ENCODE measurements around the gene B4GALT2.

B4GALT2 gene

DNA sequence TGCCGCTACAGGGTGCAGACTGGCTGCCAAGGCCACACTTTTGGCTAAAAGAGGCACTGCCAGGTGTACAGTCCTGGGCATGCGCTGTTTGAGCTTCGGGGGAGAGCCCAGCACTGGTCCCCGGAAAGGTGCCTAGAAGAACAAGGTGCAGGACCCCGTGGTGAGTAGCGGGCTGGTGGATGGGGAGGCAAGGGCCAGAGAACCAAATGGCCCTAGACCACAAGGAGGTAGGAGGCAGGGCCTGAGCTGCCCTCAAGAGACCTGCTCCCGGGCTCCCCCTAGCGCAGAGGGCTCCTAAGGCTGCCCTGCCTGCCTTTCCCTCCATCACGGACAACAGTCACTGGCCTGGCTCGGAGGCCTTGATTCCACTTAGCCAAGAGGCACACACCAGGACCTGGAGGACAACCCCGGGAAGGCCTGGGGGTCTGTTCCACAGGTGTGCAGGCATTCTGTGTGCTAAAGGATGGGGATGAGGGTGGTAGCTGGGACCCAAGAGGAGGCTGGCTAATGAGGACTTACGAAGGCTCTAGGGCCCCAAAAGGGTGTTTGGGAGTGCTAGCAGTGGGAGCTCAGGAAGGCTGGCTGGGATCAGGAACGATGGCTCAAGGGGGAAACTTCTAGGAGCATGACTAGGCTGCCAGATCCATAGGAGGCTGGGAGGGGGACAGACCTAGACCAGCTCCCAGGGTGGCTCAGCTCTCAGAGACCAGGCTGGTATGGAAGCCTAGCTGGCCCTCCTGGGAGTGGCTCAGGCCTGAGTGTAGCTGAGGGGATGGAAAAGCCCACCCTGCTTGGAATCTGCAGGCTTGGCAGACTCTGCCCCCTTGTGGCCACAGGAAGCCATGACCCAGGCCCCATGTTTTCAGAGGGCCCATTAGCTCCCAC is 44.7 kb upstream of the B4GALT2 start:
- TF ChIP-seq, protein P1, sequence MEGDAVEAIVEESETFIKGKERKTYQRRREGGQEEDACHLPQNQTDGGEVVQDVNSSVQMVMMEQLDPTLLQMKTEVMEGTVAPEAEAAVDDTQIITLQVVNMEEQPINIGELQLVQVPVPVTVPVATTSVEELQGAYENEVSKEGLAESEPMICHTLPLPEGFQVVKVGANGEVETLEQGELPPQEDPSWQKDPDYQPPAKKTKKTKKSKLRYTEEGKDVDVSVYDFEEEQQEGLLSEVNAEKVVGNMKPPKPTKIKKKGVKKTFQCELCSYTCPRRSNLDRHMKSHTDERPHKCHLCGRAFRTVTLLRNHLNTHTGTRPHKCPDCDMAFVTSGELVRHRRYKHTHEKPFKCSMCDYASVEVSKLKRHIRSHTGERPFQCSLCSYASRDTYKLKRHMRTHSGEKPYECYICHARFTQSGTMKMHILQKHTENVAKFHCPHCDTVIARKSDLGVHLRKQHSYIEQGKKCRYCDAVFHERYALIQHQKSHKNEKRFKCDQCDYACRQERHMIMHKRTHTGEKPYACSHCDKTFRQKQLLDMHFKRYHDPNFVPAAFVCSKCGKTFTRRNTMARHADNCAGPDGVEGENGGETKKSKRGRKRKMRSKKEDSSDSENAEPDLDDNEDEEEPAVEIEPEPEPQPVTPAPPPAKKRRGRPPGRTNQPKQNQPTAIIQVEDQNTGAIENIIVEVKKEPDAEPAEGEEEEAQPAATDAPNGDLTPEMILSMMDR (IDR thresholded peaks at IDR 0.05; ENCODE audit: extremely low read depth, missing control alignments), result peak; percentile 83
- DNase-seq (ENCODE audit: low spot score), result peak; percentile 93

GRCh38 chr1:43934986-43935324 is 44.1 kb upstream of the B4GALT2 start:
- no peak for DNase-seq (ENCODE audit: low spot score)
- TF ChIP-seq, protein P1 (IDR thresholded peaks at IDR 0.05; ENCODE audit: extremely low read depth, missing control alignments), result no peak

GRCh38 chr1:43935711-43936427 is 43.1 kb upstream of the B4GALT2 start:
- peak; percentile 53 for DNase-seq (ENCODE audit: low spot score)
- TF ChIP-seq, protein P1 (IDR thresholded peaks at IDR 0.05; ENCODE audit: extremely low read depth, missing control alignments), result no peak

GRCh38 chr1:43936431-43937151 is 42.4 kb upstream of the B4GALT2 start:
- TF ChIP-seq, protein P1 (IDR thresholded peaks at IDR 0.05; ENCODE audit: extremely low read depth, missing control alignments), result no peak
- DNase-seq (ENCODE audit: low spot score), result peak; percentile 72

GRCh38 chr1:43937179-43937865 is 41.7 kb upstream of the B4GALT2 start:
- DNase-seq (ENCODE audit: low spot score), result no peak
- TF ChIP-seq, protein P1 (IDR thresholded peaks at IDR 0.05; ENCODE audit: extremely low read depth, missing control alignments), result no peak

DNA sequence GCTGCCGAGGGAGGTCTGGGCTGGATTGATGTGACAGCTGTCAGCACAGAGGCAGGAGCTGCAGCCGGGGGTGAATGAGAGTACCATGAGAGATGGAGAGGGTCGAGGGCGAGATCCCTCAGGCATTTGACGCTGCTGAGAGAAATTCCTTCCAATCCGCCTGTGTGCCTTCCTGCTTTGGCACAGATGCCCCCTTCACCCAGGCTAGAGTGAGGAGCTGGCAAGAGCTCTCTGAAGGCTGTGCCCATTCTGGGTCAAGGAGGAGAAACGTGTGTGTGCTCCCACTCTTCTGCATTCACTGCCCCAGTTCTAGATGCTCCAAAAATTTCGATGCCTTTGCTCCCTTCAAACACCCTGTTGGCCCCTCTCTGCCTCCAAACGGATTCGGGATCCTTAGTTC is 40.6 kb upstream of the B4GALT2 start:
- TF ChIP-seq, protein P1 (IDR thresholded peaks at IDR 0.05; ENCODE audit: extremely low read depth, missing control alignments), result no peak
- DNase-seq (ENCODE audit: low spot score), result no peak

Measured in GM20000 (cell line).